Activated CD4-positive, CD25-positive, alpha-beta regulatory T cell (primary cell): ENCODE measurements around the gene VSIR.

ENCODE experiments used
- DNase-seq, 4 experiments: peaks; one replicate each; lab custom pipeline; 2025; lab: John Stamatoyannopoulos, UW

VSIR gene

GRCh38 chr10:71712572-71713134 lies 60.7 kb downstream of the VSIR start:
- peak in 1 of 4 experiments; percentile 24 for DNase-seq

- DNase-seq, result no peak
These were observed 61.1 kb downstream of the VSIR start for GRCh38 chr10:71712170-71712569.

DNA sequence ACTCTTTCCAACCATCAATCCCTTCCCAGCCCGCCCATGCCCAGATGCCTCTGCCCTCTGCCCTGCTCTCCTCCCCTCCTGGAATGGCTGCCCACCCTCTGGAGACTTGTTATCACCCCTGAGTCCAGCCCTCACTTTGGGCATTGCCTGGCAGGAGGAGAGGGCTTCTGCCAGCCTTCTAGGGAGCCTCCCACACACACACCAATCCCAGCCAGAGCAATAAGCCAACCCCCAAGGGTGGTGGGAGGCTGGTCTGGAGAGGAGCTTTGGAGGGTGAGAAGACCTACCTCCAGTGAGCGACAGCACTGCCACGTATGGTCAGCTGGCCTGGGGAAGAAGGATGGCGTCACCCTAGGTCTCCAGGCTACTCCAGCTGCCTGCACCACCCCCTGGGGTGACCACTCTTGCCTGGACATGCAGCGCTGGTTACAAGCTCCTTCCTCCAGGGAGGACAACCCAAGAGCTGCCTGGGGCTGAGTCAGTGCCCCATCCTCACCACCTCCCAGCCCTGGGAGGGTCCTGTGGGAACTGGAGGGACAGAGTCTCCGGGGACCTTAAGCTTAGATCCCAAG lies 62.2 kb downstream of the VSIR start:
- DNase-seq, result no peak

DNA sequence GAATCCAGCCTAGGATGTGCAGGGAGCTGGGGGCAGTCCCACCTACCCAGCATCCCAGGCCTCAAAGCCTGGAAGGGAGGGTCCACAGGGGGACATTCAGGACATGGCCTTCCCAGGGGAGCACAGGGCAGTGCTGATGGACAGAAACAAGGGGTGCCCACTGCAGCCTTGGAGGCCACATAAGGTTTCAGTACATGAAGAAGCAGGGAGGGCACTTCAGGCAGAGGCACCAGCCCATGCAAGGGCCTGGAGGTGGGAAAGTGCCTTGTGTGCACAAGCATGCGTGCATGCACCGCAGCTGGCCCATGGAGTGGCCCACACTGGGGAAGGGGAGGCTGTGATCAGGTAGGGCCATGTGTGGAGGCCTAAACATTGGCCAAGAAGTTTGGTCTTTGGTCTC lies 62.8 kb downstream of the VSIR start:
- no peak for DNase-seq

DNA sequence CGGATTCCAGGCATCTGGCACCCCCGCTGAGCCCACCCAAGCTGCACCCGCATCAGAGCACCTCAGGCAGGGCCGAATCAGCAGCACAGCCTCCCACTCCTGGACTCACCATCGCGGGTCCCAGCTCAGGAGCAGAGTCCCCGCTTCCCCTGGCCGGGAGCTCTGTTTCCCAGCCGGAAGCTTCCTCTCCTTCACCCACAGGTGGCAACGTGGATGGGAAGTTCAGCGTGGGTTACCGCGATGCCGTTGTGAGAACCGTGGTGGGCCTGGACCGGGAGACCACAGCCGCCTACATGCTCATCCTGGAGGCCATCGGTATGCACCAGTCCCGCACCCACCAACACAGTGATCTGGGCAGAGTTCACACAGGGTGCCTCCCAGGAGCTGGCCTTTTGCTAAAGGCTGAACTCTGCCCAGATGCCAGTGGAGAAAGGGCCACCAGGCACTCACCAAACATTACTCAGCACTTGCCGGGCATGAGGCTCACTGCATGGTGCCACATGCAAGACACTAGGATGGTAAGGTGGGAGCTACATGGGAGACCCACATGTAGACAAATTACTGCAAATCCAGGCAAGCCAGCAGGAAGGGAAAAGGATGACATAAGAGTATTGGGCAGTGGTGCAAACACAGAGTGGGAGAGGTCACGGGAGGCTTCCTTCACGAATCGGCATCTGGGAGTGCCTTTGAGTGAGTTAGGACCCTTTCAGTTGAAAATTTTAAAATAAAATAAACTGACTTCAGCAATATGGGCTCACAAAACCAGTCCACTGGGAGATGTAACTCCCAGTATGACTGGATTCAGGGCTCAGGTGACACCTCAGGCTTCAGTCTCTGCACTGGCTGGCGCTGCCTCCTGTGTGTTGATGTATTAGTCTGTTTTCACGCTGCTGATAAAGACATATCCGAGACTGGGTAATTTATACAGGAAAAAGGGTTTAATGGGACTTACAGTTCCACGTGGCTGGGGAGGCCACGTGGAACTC lies 64.1 kb downstream of the VSIR start:
- no peak for DNase-seq

DNA sequence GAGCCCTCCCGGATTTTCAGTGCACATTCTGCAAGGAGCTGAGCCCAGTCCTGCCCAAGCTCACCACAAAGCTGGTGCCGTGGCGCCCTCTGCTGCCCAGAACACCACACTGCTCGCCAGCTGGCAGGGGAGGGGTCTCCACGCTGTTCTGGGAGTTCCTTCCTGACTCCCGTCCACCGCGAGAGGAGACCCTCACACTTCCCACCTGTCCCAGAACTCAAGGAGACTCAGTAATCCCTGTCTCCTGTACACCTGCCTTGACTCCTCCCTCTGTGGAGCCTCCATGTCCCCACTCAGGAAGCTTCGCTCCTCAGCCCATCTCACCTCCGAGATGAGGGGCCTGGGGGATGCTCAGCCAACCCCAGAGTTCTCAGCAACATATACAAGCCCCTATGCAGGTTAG lies 65.0 kb downstream of the VSIR start:
- peak; percentile 26 to 54 (median 34) for DNase-seq

- no peak for DNase-seq
These were observed 66.0 kb downstream of the VSIR start for GRCh38 chr10:71707240-71707789.

GRCh38 chr10:71706216-71707121 lies 66.9 kb downstream of the VSIR start:
- DNase-seq, result no peak

DNA sequence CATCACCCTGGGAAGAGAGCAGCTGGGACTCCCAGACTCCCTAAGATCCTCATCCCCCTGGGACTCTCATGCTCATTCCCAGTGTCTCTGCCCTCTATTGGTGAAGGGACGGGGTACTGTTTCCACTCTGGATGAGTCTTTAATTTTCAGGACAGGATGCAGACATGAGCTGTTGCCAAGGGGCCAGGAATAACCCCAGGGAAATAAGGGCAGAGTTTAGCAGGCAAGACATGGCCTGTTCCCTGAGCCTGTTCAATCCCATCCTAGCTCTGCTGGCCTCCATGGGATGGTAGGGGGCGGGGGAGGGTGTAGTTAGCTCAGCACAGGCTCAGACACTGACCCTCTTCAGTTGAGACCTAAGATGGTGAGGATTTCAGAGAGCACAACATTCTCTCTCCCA lies 67.7 kb downstream of the VSIR start:
- no peak for DNase-seq

DNA sequence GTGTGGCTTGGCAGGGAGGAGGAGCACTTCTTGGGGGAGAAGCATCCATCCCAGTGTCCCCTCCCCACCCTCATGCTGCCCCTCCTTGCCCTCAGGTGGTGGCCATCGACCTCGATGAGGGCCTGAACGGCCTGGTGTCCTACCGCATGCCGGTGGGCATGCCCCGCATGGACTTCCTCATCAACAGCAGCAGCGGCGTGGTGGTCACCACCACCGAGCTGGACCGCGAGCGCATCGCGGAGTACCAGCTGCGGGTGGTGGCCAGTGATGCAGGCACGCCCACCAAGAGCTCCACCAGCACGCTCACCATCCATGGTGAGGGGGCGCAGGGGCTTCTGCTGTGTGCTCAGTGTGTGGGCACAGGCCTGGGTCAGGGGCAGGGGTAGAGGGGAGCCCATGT lies 68.5 kb downstream of the VSIR start:
- no peak for DNase-seq

DNA sequence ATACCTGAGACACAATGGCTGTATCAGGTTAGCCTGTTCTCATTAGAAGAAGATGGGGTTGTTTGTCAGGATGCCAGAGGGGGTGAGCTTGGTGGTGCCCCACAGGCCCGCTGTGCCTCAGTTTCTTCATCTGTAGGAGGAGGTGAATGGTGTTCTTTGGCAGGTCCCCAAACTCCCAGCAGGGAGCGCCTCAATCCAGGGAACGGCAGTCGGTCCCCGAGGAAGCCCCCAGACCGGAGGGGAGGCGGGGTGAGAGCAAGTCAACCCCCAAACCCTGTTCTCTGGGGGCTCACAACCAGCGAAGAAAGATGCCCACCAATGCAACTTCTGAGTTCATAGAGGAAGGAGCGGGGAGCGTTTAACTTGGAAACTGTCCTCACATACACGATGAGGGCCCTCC lies 69.7 kb downstream of the VSIR start:
- no peak for DNase-seq

- no peak for DNase-seq
These were observed 71.7 kb downstream of the VSIR start for GRCh38 chr10:71701496-71702132.

- DNase-seq, result no peak
These were observed 72.5 kb downstream of the VSIR start for GRCh38 chr10:71700731-71701368.

GRCh38 chr10:71698737-71699136 lies 74.6 kb downstream of the VSIR start:
- DNase-seq, result no peak

GRCh38 chr10:71697938-71698709 lies 75.2 kb downstream of the VSIR start:
- peak in 1 of 4 experiments; percentile 15 for DNase-seq
